Measurements from ENCODE around the gene TXNDC2.

DNA sequence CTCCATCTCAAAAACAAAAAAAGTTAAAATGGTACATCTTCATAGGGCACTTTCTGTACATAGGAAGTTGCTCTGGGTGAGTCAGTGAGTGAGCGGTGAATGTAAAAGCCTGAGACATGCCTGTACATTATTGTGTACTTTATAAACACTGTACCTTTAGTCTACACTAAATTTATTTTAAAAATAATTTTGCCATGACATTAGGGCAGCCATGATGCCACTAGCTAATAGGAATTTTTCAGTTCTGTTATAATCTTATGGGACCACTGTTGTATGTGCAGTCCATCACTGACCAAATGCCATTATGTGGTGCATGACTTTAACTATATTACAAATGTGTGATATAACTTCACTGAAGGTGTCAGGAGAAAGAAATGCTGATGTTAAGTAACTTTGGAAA lies 11.0 kb upstream of the TXNDC2 start:
- no peak for TF ChIP-seq TAF1 (IDR thresholded peaks at IDR 0.05; ENCODE audit: borderline replicate concordance, insufficient read depth, low read length)
- no peak for TF ChIP-seq POLR2AphosphoS5 (IDR thresholded peaks at IDR 0.05; ENCODE audit: low read depth, low read length)
- TF ChIP-seq, protein P1, sequence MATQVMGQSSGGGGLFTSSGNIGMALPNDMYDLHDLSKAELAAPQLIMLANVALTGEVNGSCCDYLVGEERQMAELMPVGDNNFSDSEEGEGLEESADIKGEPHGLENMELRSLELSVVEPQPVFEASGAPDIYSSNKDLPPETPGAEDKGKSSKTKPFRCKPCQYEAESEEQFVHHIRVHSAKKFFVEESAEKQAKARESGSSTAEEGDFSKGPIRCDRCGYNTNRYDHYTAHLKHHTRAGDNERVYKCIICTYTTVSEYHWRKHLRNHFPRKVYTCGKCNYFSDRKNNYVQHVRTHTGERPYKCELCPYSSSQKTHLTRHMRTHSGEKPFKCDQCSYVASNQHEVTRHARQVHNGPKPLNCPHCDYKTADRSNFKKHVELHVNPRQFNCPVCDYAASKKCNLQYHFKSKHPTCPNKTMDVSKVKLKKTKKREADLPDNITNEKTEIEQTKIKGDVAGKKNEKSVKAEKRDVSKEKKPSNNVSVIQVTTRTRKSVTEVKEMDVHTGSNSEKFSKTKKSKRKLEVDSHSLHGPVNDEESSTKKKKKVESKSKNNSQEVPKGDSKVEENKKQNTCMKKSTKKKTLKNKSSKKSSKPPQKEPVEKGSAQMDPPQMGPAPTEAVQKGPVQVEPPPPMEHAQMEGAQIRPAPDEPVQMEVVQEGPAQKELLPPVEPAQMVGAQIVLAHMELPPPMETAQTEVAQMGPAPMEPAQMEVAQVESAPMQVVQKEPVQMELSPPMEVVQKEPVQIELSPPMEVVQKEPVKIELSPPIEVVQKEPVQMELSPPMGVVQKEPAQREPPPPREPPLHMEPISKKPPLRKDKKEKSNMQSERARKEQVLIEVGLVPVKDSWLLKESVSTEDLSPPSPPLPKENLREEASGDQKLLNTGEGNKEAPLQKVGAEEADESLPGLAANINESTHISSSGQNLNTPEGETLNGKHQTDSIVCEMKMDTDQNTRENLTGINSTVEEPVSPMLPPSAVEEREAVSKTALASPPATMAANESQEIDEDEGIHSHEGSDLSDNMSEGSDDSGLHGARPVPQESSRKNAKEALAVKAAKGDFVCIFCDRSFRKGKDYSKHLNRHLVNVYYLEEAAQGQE (IDR thresholded peaks at IDR 0.05; ENCODE audit: insufficient read depth in 1 of 2, low read depth in 2 of 2, low read length in 2 of 2), result no peak
